ENCODE results near the gene FIG4.

DNA sequence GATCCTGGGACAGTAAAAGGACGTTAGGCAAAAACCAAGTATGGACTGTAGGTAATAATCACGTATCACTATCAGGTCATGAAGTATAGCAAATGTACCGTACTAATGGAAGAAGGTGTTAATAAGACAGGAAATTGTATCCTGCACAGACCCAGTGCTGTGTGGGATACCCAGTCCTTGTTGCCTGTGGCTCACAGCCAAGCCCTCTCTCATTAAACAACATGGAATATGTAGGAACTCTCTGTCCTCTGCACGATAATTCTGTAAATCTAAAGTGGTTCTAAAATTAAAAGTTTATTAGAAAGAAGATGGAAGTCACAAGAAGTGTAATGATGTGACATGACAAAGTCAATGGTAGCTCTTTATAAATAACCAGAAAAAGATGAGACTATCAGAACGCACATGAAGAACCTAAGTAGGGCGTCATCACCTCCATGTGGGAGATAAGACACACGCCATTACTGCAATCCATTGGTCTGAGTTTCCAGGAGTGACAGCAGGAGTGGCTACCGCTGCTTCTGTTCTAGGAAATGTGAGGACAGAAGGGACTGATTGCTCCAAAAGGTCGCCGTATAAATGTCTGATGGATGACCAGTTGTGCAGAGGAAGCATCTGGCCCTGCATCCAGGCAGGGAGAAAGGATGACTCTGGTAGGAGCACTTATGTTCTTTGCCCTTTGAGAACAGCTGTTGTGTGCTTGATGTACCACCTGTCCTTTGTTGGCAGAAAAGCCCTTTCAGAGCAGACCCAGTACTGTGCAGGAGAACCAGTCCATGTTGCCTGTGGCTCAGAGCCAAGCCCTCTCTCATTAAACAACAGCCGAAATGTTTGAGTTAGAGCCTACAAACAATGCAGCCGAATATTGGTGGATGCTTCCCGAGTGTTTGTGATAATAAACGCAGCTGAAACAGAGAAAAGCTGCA, 125.6 kb downstream of the FIG4 start:
- TF ChIP-seq, protein P1, sequence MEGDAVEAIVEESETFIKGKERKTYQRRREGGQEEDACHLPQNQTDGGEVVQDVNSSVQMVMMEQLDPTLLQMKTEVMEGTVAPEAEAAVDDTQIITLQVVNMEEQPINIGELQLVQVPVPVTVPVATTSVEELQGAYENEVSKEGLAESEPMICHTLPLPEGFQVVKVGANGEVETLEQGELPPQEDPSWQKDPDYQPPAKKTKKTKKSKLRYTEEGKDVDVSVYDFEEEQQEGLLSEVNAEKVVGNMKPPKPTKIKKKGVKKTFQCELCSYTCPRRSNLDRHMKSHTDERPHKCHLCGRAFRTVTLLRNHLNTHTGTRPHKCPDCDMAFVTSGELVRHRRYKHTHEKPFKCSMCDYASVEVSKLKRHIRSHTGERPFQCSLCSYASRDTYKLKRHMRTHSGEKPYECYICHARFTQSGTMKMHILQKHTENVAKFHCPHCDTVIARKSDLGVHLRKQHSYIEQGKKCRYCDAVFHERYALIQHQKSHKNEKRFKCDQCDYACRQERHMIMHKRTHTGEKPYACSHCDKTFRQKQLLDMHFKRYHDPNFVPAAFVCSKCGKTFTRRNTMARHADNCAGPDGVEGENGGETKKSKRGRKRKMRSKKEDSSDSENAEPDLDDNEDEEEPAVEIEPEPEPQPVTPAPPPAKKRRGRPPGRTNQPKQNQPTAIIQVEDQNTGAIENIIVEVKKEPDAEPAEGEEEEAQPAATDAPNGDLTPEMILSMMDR (IDR thresholded peaks at IDR 0.05), result no peak
- TF ChIP-seq POLR2A (IDR thresholded peaks at IDR 0.05), result no peak
